Erythroblast (primary cell): ENCODE data around the gene TENT5C.

Experiments
- GATA1 ChIP-seq: IDR thresholded peaks from 2 replicates; pipeline ENCODE4 v1.6.1; 2011; ENCODE audit warnings: low read depth, mild to moderate bottlenecking, control low read depth, low read length, moderate library complexity
- POLR2A ChIP-seq: IDR thresholded peaks from 2 replicates; pipeline ENCODE4 v1.6.1; 2011; ENCODE audit warnings: mild to moderate bottlenecking, low read length

DNA sequence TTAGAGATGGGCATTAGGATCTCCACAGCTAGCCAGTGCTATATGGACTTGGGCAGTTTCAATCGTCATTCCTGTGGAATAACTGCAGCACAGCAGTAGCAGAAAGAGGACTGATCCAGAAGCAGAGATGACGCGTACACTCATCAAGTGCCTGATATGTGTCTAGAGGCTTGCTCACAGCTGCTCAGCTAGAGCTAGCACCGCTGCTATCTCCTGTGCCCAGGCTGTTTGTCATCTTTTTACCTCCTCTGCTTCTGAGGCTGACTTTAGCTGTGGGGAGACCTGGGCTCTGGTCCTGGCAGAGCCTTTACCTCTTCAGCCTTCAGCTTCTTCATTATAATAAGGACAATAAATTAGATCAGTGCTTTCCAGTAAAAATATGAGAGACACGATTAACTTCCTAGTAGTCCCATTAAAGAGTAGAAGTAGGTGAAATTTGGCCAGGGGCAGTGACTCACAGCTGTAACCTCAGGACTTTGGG is 5.3 kb downstream of the TENT5C start:
- TF ChIP-seq POLR2A (peak; percentile 85), GATA1 (peak; percentile 28)
